22Rv1 (cell line): ENCODE results near the gene SLC2A1.

ENCODE experiments used
- H3K27ac ChIP-seq: fragments of 450-650 bp; 2 replicates; pipeline ENCODE4 v1.5.1; 2017
- ZFX ChIP-seq: fragments of 450-650 bp; IDR thresholded peaks from 2 replicates; pipeline ENCODE4 v1.6.1; 2017; ENCODE audit warnings: antibody characterized with exemption, borderline replicate concordance
- TF ChIP-seq, protein P1 (sequence below): fragments of 450-650 bp; IDR thresholded peaks from 2 replicates; pipeline ENCODE4 v1.5.1; 2017; ENCODE audit warnings: mild to moderate bottlenecking

SLC2A1 gene

GRCh38 chr1:42990757-42991346 lies 32.2 kb upstream of the SLC2A1 start:
- TF ChIP-seq ZFX = no peak
- TF ChIP-seq, protein P1, sequence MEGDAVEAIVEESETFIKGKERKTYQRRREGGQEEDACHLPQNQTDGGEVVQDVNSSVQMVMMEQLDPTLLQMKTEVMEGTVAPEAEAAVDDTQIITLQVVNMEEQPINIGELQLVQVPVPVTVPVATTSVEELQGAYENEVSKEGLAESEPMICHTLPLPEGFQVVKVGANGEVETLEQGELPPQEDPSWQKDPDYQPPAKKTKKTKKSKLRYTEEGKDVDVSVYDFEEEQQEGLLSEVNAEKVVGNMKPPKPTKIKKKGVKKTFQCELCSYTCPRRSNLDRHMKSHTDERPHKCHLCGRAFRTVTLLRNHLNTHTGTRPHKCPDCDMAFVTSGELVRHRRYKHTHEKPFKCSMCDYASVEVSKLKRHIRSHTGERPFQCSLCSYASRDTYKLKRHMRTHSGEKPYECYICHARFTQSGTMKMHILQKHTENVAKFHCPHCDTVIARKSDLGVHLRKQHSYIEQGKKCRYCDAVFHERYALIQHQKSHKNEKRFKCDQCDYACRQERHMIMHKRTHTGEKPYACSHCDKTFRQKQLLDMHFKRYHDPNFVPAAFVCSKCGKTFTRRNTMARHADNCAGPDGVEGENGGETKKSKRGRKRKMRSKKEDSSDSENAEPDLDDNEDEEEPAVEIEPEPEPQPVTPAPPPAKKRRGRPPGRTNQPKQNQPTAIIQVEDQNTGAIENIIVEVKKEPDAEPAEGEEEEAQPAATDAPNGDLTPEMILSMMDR = no peak
- no peak overlapping the region for H3K27ac ChIP-seq

DNA sequence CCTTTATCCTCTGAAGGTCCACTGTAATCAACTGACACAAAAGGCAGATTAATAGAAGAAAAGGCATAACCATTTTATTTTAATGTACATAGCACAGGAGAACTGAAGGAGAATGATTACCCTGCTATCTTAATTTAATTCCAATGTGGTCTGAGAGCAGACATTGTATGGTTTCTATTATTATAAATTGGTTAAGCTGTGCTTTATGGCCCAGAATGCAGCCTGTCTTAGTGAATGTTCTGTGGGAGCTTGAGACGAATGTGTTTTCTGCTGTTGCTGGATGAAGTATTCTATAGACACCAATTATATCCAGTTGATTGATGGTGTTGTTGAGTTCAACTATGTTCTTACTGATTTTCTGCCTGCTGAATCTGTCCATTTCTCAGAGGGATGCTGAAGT lies 25.0 kb upstream of the SLC2A1 start:
- H3K27ac ChIP-seq = no peak overlapping the region
- TF ChIP-seq ZFX = no peak
- TF ChIP-seq, protein P1 = no peak

GRCh38 chr1:42983253-42983652 lies 24.6 kb upstream of the SLC2A1 start:
- no peak overlapping the region for H3K27ac ChIP-seq
- TF ChIP-seq, protein P1 = no peak
- no peak for TF ChIP-seq ZFX

GRCh38 chr1:42982641-42983040 lies 24.0 kb upstream of the SLC2A1 start:
- no peak for TF ChIP-seq ZFX
- TF ChIP-seq, protein P1 = no peak
- H3K27ac ChIP-seq = no peak overlapping the region

DNA sequence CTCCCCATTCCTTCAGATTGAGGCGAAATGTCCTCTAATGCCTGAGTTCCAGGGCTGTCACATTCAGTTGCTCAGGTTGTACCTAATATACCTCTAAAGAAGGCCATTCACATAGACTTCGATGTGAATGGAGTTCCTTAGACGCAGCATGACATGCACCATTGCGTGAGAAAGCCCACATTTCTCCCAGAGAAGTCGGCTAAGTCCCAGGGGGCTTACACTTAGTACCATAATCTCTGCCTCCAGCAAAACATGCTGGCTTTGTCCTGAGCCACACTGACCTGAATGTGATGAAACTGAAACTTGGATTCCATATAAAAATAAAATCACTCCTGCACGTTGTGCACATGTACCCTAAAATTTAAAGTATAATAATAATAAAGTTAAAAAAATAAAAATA lies 23.2 kb upstream of the SLC2A1 start:
- TF ChIP-seq, protein P1 = no peak
- TF ChIP-seq ZFX = no peak

DNA sequence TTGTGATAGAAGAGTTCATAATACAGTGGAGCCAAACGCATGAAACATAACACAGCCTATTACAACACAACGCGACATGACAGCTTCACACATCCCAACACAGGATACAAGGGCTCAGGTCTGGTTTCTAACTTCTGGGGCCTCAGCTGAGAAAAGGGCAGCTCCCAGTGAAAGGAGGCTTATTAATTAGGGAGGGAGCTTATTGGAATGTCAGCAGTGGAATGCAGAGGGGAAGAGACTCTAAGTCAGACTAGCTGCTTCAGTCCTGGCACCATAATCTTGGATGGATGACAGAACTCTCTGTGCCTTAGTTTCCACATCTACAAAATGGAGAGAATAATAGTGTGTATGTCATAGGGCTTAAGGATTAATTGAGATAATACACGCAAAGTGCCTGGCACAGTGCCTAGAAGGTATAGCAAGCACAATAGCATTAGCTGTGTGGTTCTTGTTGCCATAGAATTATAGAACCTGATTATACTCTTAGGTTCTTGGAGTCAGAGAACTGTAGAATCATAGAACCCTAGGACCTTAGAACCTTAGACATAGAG lies 22.7 kb upstream of the SLC2A1 start:
- TF ChIP-seq, protein P1 = no peak
- no peak for TF ChIP-seq ZFX
- H3K27ac ChIP-seq = no peak overlapping the region

More for the DNA sequence above, 23.2 kb upstream of the SLC2A1 start:
- no peak overlapping the region for H3K27ac ChIP-seq
